SK-N-SH (cell line): Measurements from ENCODE around the gene EXTL2. TPM values are rescaled to one million over a fixed set of nuclear protein-coding genes. Genes with fewer than 3 reads are reported as not detected.

Experiments
- CTCF ChIA-PET: fragments of 300-600, 350-600 bp; formaldehyde crosslinking; extraction: SDS; loops from one replicate; lab custom pipeline; 2021; lab: Yijun Ruan, JAX
- POLR2A ChIA-PET: fragments of 350-600 bp; sonication (Branson Sonifier 250); formaldehyde crosslinking; extraction: SDS; loops from one replicate; lab custom pipeline; 2020; ENCODE audit warnings: antibody characterized with exemption, inconsistent platforms; lab: Yijun Ruan, JAX
- DNase-seq: peaks from one replicate; pipeline ENCODE4 v3.0.0; 2012
- H2AFZ ChIP-seq: fragments of 200-600 bp; sonication (generic); 2 replicates; pipeline ENCODE4 v1.8.1; 2016; ENCODE audit warnings: antibody characterized with exemption, mild to moderate bottlenecking, low read depth
- H3F3A ChIP-seq: fragments of 200-600 bp; sonication (generic); replicated peaks from 2 replicates; pipeline ENCODE3; 2016; ENCODE audit warnings: antibody characterized with exemption, mild to moderate bottlenecking; ENCODE audit not compliant: insufficient read depth
- H3K27ac ChIP-seq, 2 experiments: fragments of 200-500 bp in 1 of 2; fragments of 200-600 bp in 1 of 2; sonication (Bioruptor generic) in 1 of 2; sonication (generic), shearing (Covaris generic) in 1 of 2; 2 replicates each; pipeline versions ENCODE4 v1.5.1 to v1.6.1; 2014 to 2016; ENCODE audit warnings: low read depth in 2 of 2, inconsistent platforms in 1 of 2, low read length in 1 of 2, mild to moderate bottlenecking in 1 of 2, mixed read lengths in 1 of 2
- H3K27me3 ChIP-seq: fragments of 200-600 bp; sonication (generic), shearing (Covaris generic); 2 replicates; pipeline ENCODE4 v1.6.1; 2016; ENCODE audit warnings: mixed run types; ENCODE audit not compliant: insufficient read depth
- H3K36me3 ChIP-seq, 2 experiments: fragments of 200-500 bp in 1 of 2; fragments of 200-600 bp in 1 of 2; sonication (Bioruptor generic) in 1 of 2; sonication (generic) in 1 of 2; replicated peaks in 1 of 2; 2 replicates each; pipeline versions ENCODE3 to v1.5.1; 2014 to 2016; ENCODE audit warnings: low read length in 1 of 2, mild to moderate bottlenecking in 1 of 2; ENCODE audit not compliant: insufficient read depth in 2 of 2, control insufficient read depth in 1 of 2
- H3K4me1 ChIP-seq, 2 experiments: fragments of 200-500 bp in 1 of 2; fragments of 200-600 bp in 1 of 2; sonication (Bioruptor generic) in 1 of 2; sonication (generic), shearing (Covaris generic) in 1 of 2; 2 replicates each; pipeline versions ENCODE4 v1.5.1 to v1.6.1; 2014 to 2016; ENCODE audit warnings: low read depth in 1 of 2, low read length in 1 of 2, mixed run types in 1 of 2; ENCODE audit not compliant: insufficient read depth in 2 of 2, control insufficient read depth in 1 of 2
- H3K4me2 ChIP-seq: fragments of 200-600 bp; sonication (generic), shearing (Covaris generic); 2 replicates; pipeline ENCODE4 v1.6.1; 2017; ENCODE audit warnings: mixed run types
- H3K4me3 ChIP-seq, 2 experiments: fragments of 200-500 bp in 1 of 2; fragments of 200-600 bp in 1 of 2; sonication (Bioruptor generic) in 1 of 2; sonication (generic), shearing (Covaris generic) in 1 of 2; 2 replicates each; pipeline versions ENCODE4 v1.5.1 to v1.8.1; 2014 to 2016; ENCODE audit warnings: low read depth in 2 of 2, inconsistent platforms in 1 of 2, low read length in 1 of 2, mild to moderate bottlenecking in 1 of 2, mixed read lengths in 1 of 2, moderate library complexity in 1 of 2
- H3K79me2 ChIP-seq: fragments of 200-600 bp; sonication (generic); 2 replicates; pipeline ENCODE4 v1.8.1; 2017; ENCODE audit warnings: mild to moderate bottlenecking; ENCODE audit not compliant: insufficient read depth
- H3K9ac ChIP-seq: fragments of 200-600 bp; sonication (generic); 2 replicates; pipeline ENCODE4 v1.6.1; 2017; ENCODE audit warnings: mixed run types
- H3K9me2 ChIP-seq: fragments of 200-600 bp; sonication (generic); 2 replicates; pipeline ENCODE4 v1.6.1; 2017; ENCODE audit warnings: mixed run types
- H3K9me3 ChIP-seq: fragments of 200-600 bp; sonication (generic); 2 replicates; pipeline ENCODE4 v1.6.1; 2017; ENCODE audit warnings: mixed run types, mild to moderate bottlenecking, moderate library complexity
- H4K20me1 ChIP-seq: fragments of 200-600 bp; sonication (generic); 2 replicates; pipeline ENCODE4 v1.6.1; 2017; ENCODE audit warnings: mild to moderate bottlenecking, mixed run types; ENCODE audit not compliant: insufficient read depth
- CTCF ChIP-seq: fragments of 200-600 bp; sonication (generic); IDR thresholded peaks from 2 replicates; pipeline ENCODE4 v1.6.1; 2017; ENCODE audit warnings: antibody characterized with exemption, mild to moderate bottlenecking, moderate library complexity
- ELF1 ChIP-seq: IDR thresholded peaks from 2 replicates; pipeline ENCODE4 v1.4.0; 2012
- FOSL2 ChIP-seq: IDR thresholded peaks from 2 replicates; pipeline ENCODE4 v1.4.0; 2012; ENCODE audit warnings: low read depth, mild to moderate bottlenecking, moderate library complexity, borderline replicate concordance
- FOXJ3 ChIP-seq: sonication (generic); formaldehyde crosslinking; IDR thresholded peaks from 2 replicates; pipeline ENCODE4 v1.5.1; 2020; ENCODE audit warnings: mild to moderate bottlenecking, missing genetic modification reagents
- FOXM1 ChIP-seq: IDR thresholded peaks from 2 replicates; pipeline ENCODE4 v1.4.0; 2012; ENCODE audit warnings: low read depth, mild to moderate bottlenecking
- GABPA ChIP-seq: IDR thresholded peaks from 2 replicates; pipeline ENCODE4 v1.4.0; 2012; ENCODE audit warnings: low read depth, mild to moderate bottlenecking
- GATA2 ChIP-seq: sonication (generic); formaldehyde crosslinking; IDR thresholded peaks from 2 replicates; pipeline ENCODE4 v1.5.0; 2020; ENCODE audit warnings: mild to moderate bottlenecking, missing genetic modification reagents
- IRF3 ChIP-seq: fragments of 150-350 bp; IDR thresholded peaks from 2 replicates; pipeline ENCODE4 v1.6.1; 2016; ENCODE audit warnings: mild to moderate bottlenecking, low read depth, low read length
- MAX ChIP-seq: IDR thresholded peaks from 2 replicates; pipeline ENCODE4 v1.4.0; 2012; ENCODE audit warnings: low read depth
- NFIC ChIP-seq: IDR thresholded peaks from 2 replicates; pipeline ENCODE4 v1.4.0; 2012; ENCODE audit warnings: borderline replicate concordance
- NRF1 ChIP-seq: IDR thresholded peaks from 2 replicates; pipeline ENCODE4 v1.6.1; 2012; ENCODE audit warnings: low read depth, mild to moderate bottlenecking, low read length
- RAD21 ChIP-seq: IDR thresholded peaks from 2 replicates; pipeline ENCODE4 v1.6.1; 2012; ENCODE audit warnings: mild to moderate bottlenecking, low read length
- REST ChIP-seq: IDR thresholded peaks from 2 replicates; pipeline ENCODE4 v1.6.1; 2012; ENCODE audit warnings: mild to moderate bottlenecking, low read depth, low read length, moderate library complexity
- RXRA ChIP-seq: IDR thresholded peaks from 2 replicates; pipeline ENCODE4 v1.4.0; 2012; ENCODE audit warnings: low read depth, mild to moderate bottlenecking, borderline replicate concordance
- SIN3A ChIP-seq: IDR thresholded peaks from 2 replicates; pipeline ENCODE4 v1.6.1; 2012; ENCODE audit warnings: low read depth, mild to moderate bottlenecking, low read length, moderate library complexity, borderline replicate concordance
- SMC3 ChIP-seq: IDR thresholded peaks from 2 replicates; pipeline ENCODE4 v1.6.1; 2012; ENCODE audit warnings: low read depth, low read length, improper control_type of control experiment
- TCF12 ChIP-seq: IDR thresholded peaks from 2 replicates; pipeline ENCODE4 v1.4.0; 2012
- USF2 ChIP-seq: fragments of 150-350 bp; IDR thresholded peaks from 2 replicates; pipeline ENCODE4 v1.6.1; 2017; ENCODE audit warnings: antibody characterized with exemption, low read length, low read depth, borderline replicate concordance
- WGBS: methylation state at CpG from one replicate; pipeline ENCODE4 v1.1.6; 2017; ENCODE audit warnings: low lambda C conversion rate; 5-methylcytosine and 5-hydroxymethylcytosine counted together
- polyA plus RNA-seq, 3 experiments: library from polyadenylated mRNA; depleted of rRNA; stranded (reverse); fragments of >200 nt; gene quantifications; 2 replicates each; pipeline ENCODE4 v1.2.3, GENCODE V29; 2012

Gene EXTL2
- polyA plus RNA-seq, 1 of the 3 experiments (the other 2 are of a cell fraction) = 20.3 TPM

GRCh38 chr1:100921110-100921706, 26.6 kb upstream of the EXTL2 start:
- DNase-seq = peak; percentile 44
- Histone ChIP-seq H3K9me3 (no peaks in the 10 kb centered on the region), H3K9ac (no peak overlapping the region), H2AFZ (no peak overlapping the region), H3K36me3 (peaks cover 72 to 78% of the 10 kb centered on the region in 2 experiments), H3K4me3 (no peak overlapping the region), H3K4me2 (no peak overlapping the region), H3K9me2 (no peaks in the 10 kb centered on the region)
- 34% methylated on average over 3 of the region's 3 CpGs for WGBS
- TF ChIP-seq SIN3A = no peak
- no peak for TF ChIP-seq NRF1
- no peak for TF ChIP-seq FOXJ3 (CRISPR knock-in tag)
- peak; percentile 80 for TF ChIP-seq RAD21
- no peak for TF ChIP-seq GATA2 (CRISPR knock-in tag)
- TF ChIP-seq IRF3 = no peak
- no peak for TF ChIP-seq FOXM1
- TF ChIP-seq ELF1 = no peak
- no peak for TF ChIP-seq RXRA
- TF ChIP-seq USF2 = no peak
- TF ChIP-seq SMC3 = peak; percentile 65
- peak; percentile 75 for TF ChIP-seq CTCF
- TF ChIP-seq NFIC = no peak
- TF ChIP-seq GABPA = no peak
- TF ChIP-seq, all 33 proteins: peak for 3
- Histone ChIP-seq H3K27me3 (no peaks in the 10 kb centered on the region), H3K27ac (no peak overlapping the region), H3K79me2 (peaks cover 6% of the 10 kb centered on the region), H3K4me1 (peaks cover 0 to 5% of the 10 kb centered on the region in 2 experiments; a peak in 1 of 4 replicates), H4K20me1 (no peaks in the 10 kb centered on the region), H3F3A (peaks cover 19% of the 10 kb centered on the region)
- POLR2A ChIA-PET = no interaction called here
- CTCF ChIA-PET = interaction anchor here (0.6 to 6.0 kb wide), 17 partner anchors 12 to 498 kb away, joined by 3 to 67 read pairs (median 4); no protein-coding TSS in a partner anchor

GRCh38 chr1:100912019-100912418, 17.4 kb upstream of the EXTL2 start:
- Histone ChIP-seq H2AFZ (no peak overlapping the region), H3K36me3 (peaks cover 76 to 87% of the 10 kb centered on the region in 2 experiments), H3K4me3 (no peak overlapping the region), H3K27me3 (no peaks in the 10 kb centered on the region), H3K4me1 (no peaks in the 10 kb centered on the region; a peak in 1 of 4 replicates), H3K4me2 (no peak overlapping the region), H3F3A (peaks cover 20% of the 10 kb centered on the region), H3K9me2 (no peaks in the 10 kb centered on the region), H3K79me2 (peaks cover 14% of the 10 kb centered on the region), H3K27ac (no peak overlapping the region), H4K20me1 (no peaks in the 10 kb centered on the region), H3K9me3 (no peaks in the 10 kb centered on the region), H3K9ac (no peak overlapping the region)
- ChIA-PET CTCF (interaction anchor here (0.6 to 1.5 kb wide), 2 partner anchors 377 to 378 kb away, joined by 3 to 9 read pairs; no protein-coding TSS in a partner anchor), POLR2A (no interaction called here)
- no peak for DNase-seq
- TF ChIP-seq FOSL2 = no peak
- TF ChIP-seq REST = no peak
- no peak for TF ChIP-seq CTCF
- no peak for TF ChIP-seq MAX
- TF ChIP-seq GATA2 (CRISPR knock-in tag) = no peak
- TF ChIP-seq TCF12 = no peak
